Stimulated activated CD4-positive, alpha-beta T cell treated with anti-CD3 and anti-CD28 coated beads, Interleukin-4, amount 100 ng/mL, for 48 hours (primary cell): ENCODE measurements around the gene FCHSD2.
"Not testable (repeated sequence)": the region's sequence is repeated elsewhere in the genome, so short reads cannot be mapped to it uniquely, and the experiment has no call there.

Experiments
- DNase-seq, 2 donors: peaks; one replicate each; pipeline ENCODE4 v3.0.0-alpha.2; 2020; ENCODE audit warnings: low read depth in 2 of 2

Gene FCHSD2

GRCh38 chr11:72798361-72798760 is 343.8 kb downstream of the FCHSD2 start:
- DNase-seq: no peak

GRCh38 chr11:72793425-72794367 is 348.4 kb downstream of the FCHSD2 start, which contains the start of gene STARD10:
Gene STARD10, minus strand, starts transcription at chr11:72794047. Its CDS starts 12,866 bp downstream, at chr11:72781181.
- DNase-seq: peak; percentile 90

GRCh38 chr11:72793076-72793424 is 349.1 kb downstream of the FCHSD2 start:
- no peak for DNase-seq

GRCh38 chr11:72792437-72793021 is 349.6 kb downstream of the FCHSD2 start:
- DNase-seq: no peak

GRCh38 chr11:72791228-72791627 is 350.9 kb downstream of the FCHSD2 start:
- DNase-seq: not testable (repeated sequence)

- no peak for DNase-seq
Measured at GRCh38 chr11:72789493-72790131, 352.5 kb downstream of the FCHSD2 start.

GRCh38 chr11:72788241-72788640 is 353.9 kb downstream of the FCHSD2 start:
- DNase-seq: no peak

- DNase-seq: no peak
Measured at GRCh38 chr11:72787216-72788104, 354.7 kb downstream of the FCHSD2 start.
